HCEC 1CT (cell line): ENCODE results near the gene SH2D3C.

ENCODE experiments used
- DNase-seq: peaks from one replicate; pipeline ENCODE4 v3.0.0-alpha.2; 2017

The SH2D3C gene

GRCh38 chr9:127806871-127807270 is 28.4 kb upstream of the SH2D3C start:
- no peak for DNase-seq

- no peak for DNase-seq
Measured at GRCh38 chr9:127805620-127806019, 27.2 kb upstream of the SH2D3C start.

- peak; percentile 20 for DNase-seq
Measured at GRCh38 chr9:127803507-127804352, 25.3 kb upstream of the SH2D3C start.

GRCh38 chr9:127802576-127803443 is 24.3 kb upstream of the SH2D3C start, which contains the start of gene FPGS:
FPGS (plus strand) TSS chr9:127802882; CDS start chr9:127802925, 43 bp downstream.
- peak; percentile 88 for DNase-seq

GRCh38 chr9:127801955-127802575 is 23.6 kb upstream of the SH2D3C start:
- peak; percentile 30 for DNase-seq

GRCh38 chr9:127796852-127797370 is 18.4 kb upstream of the SH2D3C start:
- no peak for DNase-seq

GRCh38 chr9:127796225-127796813 is 17.9 kb upstream of the SH2D3C start:
- DNase-seq: no peak

GRCh38 chr9:127794001-127794791 is 15.7 kb upstream of the SH2D3C start:
- no peak for DNase-seq

- no peak for DNase-seq
Measured at GRCh38 chr9:127793093-127793708, 14.7 kb upstream of the SH2D3C start.

- DNase-seq: no peak
Measured at GRCh38 chr9:127792417-127793031, 14.1 kb upstream of the SH2D3C start.

GRCh38 chr9:127791085-127791484 is 12.6 kb upstream of the SH2D3C start:
- DNase-seq: no peak

GRCh38 chr9:127790094-127790855 is 11.8 kb upstream of the SH2D3C start:
- no peak for DNase-seq

GRCh38 chr9:127789179-127789578 is 10.7 kb upstream of the SH2D3C start:
- no peak for DNase-seq

- DNase-seq: no peak
Measured at GRCh38 chr9:127788337-127789011, 10.0 kb upstream of the SH2D3C start.

- peak; percentile 24 for DNase-seq
Measured at GRCh38 chr9:127786773-127787104, 8.3 kb upstream of the SH2D3C start.

GRCh38 chr9:127785933-127786772 is 7.7 kb upstream of the SH2D3C start, which contains the start of gene CDK9:
CDK9 (plus strand) TSS chr9:127786034; CDS start chr9:127786149, 115 bp downstream.
- peak; percentile 89 for DNase-seq

- DNase-seq: peak; percentile 68
Measured at GRCh38 chr9:127785023-127785932, 6.8 kb upstream of the SH2D3C start.
